Measurements from ENCODE around the gene NEUROD2. TPM values are rescaled to one million over a fixed set of nuclear protein-coding genes. Genes with fewer than 3 reads are reported as not detected.
A peak's percentile ranks its signal among the peaks of the same experiment; 100 is the strongest.

Gene NEUROD2
- polyA plus RNA-seq, 4 donors, result 0.03 to 0.12 (median 0.07) TPM; not detected in 1

DNA sequence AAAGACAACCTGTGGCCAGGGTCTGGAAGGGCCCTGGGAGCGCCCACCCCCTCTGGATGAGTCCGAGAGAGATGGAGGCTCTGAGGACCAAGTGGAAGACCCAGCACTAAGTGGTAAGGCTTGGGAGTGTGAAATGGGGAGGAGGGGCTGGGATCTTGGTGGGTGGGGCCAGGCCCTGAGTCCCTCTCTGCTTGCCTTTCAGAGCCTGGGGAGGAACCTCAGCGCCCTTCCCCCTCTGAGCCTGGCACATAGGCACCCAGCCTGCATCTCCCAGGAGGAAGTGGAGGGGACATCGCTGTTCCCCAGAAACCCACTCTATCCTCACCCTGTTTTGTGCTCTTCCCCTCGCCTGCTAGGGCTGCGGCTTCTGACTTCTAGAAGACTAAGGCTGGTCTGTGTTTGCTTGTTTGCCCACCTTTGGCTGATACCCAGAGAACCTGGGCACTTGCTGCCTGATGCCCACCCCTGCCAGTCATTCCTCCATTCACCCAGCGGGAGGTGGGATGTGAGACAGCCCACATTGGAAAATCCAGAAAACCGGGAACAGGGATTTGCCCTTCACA is 28.0 kb upstream of the NEUROD2 start:
- no peak for DNase-seq (ENCODE audit: low read depth in 4 of 4, low spot score in 3 of 4)

- no peak for DNase-seq (ENCODE audit: low read depth in 4 of 4, low spot score in 3 of 4)
These were observed 26.7 kb upstream of the NEUROD2 start for GRCh38 chr17:39634384-39634871.

DNA sequence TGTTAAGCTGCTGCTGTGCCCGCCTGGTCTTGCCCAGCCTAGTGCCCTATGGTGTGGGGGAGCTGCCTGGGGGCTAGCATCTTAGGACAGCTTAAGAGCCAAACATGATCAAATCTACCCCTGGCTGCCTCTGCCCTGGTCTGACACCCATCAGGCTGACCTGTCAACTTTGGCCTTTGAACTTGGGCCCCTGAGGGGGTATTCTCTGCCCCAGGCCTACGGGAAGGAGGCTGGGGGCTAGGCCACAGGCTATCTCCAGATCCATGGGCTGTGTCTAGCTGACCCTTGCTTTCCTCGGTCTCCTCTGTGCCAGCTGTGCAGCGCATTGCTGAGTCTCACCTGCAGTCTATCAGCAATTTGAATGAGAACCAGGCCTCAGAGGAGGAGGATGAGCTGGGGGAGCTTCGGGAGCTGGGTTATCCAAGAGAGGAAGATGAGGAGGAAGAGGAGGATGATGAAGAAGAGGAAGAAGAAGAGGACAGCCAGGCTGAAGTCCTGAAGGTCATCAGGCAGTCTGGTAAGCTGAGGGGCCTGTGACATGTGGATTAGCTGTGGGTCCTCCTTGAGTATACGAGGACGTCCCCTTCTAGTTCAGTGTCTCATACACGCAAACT is 26.0 kb upstream of the NEUROD2 start:
- DNase-seq (ENCODE audit: low read depth in 4 of 4, low spot score in 3 of 4), result no peak

DNA sequence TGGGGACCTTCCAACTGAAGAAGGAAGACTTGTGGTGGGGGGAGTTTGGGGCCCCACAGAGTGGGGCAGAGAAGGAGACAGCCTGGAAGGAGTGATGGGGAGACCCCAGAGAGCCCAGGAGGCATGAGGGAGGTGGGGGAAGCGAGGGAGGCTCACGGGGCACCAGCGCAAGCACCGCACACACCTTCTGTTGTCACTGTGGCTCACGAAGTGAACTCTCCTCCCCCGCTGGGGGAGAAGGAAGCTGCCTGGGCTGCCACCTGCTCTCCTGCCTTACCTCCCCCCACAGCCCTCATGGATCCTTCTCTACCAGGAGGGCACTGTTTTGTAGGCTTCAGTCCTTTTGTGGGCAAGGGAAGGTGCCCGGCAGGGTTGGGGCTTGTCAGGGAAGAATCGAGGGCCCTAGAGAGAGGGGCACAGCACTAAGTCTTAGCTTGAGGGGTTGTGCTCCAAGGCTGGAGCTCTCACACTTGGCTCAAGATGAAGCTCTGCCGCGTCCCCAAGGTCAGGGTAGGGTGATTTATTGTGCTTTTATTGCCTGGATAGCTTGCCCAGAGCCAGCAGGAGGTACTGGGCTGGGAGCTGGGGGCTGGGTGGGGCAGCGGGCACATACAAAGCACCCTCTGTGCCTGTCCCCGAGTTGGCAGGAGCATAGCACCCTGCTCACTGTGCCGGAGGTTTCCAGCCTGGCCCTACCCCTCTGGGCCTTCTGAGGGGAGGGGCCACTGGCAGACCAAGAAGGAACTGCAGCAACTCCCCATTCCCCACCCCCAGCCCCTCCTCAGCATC is 24.6 kb upstream of the NEUROD2 start:
- DNase-seq (ENCODE audit: low read depth in 4 of 4, low spot score in 3 of 4), result no peak

DNA sequence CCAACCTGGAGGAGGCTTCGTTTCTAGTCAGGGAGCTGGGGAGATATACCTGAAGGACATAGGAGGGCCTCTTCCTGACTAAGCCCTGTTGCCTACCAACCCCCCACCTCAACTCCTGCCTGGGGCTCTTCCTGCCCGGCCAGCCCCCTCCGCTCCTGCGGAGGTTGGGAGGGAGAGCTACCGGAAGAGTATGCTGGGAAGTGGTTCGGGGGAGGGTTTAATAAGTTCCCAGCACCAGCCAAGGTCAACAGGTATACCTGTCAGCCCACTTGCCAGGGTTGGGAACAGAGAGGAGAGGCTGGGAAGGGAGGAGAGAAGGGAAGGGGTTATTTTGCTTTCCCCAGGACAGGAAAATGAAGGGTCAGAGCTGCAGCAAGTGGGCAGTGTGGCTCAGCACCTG is 23.7 kb upstream of the NEUROD2 start:
- no peak for DNase-seq (ENCODE audit: low read depth in 4 of 4, low spot score in 3 of 4)

DNA sequence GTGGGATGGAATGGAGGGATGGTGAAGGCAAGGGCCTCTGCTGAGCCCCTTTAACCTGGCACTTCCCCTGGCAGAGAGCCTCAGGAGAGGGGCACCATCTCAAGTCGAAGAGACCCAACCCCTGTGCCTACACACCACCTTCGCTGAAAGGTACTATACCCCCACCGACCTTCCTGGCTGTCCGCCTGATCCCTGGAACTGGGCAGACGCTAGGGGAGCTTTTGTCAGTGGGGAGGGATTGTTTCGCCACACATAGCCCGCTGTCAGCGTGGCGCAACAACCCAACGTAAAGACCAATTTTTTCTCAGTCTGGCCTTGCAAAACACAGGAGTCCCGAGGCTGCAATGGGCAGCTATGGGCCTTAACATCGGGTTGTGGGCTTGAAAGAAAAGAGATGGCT is 22.2 kb upstream of the NEUROD2 start:
- DNase-seq (ENCODE audit: low read depth in 4 of 4, low spot score in 3 of 4), result no peak

DNA sequence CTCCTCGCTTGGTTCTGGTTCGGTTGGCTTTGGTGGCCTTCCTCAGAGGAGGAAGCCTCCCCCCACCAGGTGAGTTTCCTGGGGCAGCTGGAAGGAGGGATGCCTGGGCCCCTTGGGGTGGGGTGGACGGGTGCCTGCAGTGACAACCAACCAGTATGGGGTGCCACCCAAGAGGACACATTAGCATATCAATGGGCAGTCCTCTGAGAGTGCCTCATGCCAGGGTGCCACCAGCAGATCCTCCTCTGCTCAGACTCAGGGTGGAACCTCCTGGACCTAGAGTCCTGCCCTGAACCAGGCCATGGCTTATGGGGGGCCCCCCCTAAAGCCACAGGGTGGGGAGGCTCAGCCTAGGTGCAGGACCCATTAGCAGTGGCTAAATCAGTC is 21.8 kb upstream of the NEUROD2 start:
- no peak for DNase-seq (ENCODE audit: low read depth in 4 of 4, low spot score in 3 of 4)

GRCh38 chr17:39628655-39629493 is 21.2 kb upstream of the NEUROD2 start:
- no peak for DNase-seq (ENCODE audit: low read depth in 4 of 4, low spot score in 3 of 4)

DNA sequence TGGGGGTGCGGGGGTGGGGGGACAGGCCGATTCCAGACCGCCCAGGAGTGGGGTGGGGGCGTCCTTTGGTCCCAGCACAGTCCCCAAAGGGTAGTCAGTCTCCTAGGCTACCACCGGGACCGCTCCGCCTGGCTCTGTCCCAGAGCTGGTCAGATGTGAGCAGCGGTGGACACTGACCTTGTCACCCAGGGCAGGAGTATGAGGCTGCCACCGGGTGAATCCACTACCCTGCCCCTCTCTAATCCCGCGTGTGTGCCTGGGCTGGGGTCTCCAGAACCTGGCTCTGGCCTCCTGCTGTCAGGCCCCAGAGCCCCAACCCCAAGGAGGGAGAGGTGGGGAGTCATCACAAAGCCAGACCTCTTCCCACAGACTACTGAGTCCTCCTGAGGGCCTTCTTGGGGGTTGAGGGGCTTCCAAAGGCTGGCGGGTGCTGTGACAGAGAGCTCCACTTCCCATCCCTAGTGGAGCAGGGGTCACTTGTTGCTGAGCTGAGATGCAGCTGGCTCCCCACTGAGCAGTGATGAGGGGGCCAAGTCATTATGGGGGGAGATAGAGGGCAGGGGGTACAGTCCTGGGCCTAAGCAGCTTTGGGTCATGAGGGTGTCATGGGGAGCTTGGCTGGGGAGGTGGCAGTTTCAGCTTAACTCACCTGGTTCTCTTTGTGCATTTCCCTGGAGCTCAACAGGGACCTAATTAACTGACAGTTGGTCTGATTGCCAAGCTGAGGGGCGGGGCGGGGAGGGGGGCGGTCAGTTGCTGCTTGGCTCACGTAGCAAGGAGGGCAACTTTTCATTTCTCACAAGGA is 20.2 kb upstream of the NEUROD2 start:
- no peak for DNase-seq (ENCODE audit: low read depth in 4 of 4, low spot score in 3 of 4)

DNA sequence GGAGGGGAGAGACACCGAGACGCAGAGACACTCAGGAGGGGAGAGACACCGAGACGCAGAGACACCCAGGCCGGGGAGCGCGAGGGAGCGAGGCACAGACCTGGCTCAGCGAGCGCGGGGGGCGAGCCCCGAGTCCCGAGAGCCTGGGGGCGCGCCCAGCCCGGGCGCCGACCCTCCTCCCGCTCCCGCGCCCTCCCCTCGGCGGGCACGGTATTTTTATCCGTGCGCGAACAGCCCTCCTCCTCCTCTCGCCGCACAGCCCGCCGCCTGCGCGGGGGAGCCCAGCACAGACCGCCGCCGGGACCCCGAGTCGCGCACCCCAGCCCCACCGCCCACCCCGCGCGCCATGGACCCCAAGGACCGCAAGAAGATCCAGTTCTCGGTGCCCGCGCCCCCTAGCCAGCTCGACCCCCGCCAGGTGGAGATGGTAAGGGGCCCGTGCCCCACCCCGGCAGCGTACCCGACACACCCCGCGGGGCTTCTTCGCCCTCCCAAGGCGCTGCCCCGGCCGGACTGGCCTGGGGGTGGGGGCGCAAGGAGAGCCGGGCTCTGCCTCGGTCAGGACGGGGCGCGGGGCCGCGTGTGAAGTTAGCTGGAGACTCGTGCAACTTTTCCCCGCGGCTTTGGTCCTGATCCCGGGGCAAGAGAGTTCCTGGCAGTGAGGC is 19.5 kb upstream of the NEUROD2 start:
- DNase-seq (ENCODE audit: low read depth in 4 of 4, low spot score in 3 of 4), result no peak

GRCh38 chr17:39626171-39627046 is 18.7 kb upstream of the NEUROD2 start, which contains the start of gene PPP1R1B:
PPP1R1B (plus strand) TSS chr17:39626952; CDS start chr17:39627393, 441 bp downstream.
- DNase-seq (ENCODE audit: low read depth in 4 of 4, low spot score in 3 of 4), result no peak

DNA sequence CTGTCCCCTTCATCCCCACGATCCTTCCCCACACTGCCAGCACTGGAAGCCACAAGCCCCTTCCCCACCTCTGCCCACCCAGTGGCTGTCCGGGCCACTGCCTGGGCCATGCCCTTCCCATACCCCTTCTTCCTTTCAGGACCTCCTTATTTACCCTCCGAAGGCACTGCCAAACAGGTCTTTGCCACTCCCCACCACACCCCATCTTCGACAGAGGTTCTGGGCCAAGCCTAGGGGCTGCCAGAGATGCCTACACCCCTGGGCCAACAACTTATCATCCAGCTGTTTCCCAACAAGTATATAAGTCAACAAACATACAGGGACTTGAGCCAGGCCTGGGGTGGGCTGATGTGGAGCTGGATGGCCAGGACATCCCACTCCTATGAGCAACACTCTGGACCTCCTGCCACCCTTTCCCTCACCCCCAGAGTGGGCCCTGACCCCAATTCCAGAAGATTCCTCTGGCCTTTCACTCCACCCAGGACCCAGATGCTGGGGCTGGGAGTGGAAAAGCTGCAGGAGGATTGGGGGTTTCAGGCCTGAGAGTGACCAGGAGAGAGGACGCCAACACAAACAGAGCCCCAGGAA is 17.6 kb upstream of the NEUROD2 start:
- no peak for DNase-seq (ENCODE audit: low read depth in 4 of 4, low spot score in 3 of 4)

GRCh38 chr17:39624313-39624712 is 16.6 kb upstream of the NEUROD2 start:
- DNase-seq (ENCODE audit: low read depth in 4 of 4, low spot score in 3 of 4), result no peak

- DNase-seq (ENCODE audit: low read depth in 4 of 4, low spot score in 3 of 4), result no peak
These were observed 15.7 kb upstream of the NEUROD2 start for GRCh38 chr17:39623356-39623950.

- DNase-seq (ENCODE audit: low read depth in 4 of 4, low spot score in 3 of 4), result no peak
These were observed 14.8 kb upstream of the NEUROD2 start for GRCh38 chr17:39622380-39623006.

DNA sequence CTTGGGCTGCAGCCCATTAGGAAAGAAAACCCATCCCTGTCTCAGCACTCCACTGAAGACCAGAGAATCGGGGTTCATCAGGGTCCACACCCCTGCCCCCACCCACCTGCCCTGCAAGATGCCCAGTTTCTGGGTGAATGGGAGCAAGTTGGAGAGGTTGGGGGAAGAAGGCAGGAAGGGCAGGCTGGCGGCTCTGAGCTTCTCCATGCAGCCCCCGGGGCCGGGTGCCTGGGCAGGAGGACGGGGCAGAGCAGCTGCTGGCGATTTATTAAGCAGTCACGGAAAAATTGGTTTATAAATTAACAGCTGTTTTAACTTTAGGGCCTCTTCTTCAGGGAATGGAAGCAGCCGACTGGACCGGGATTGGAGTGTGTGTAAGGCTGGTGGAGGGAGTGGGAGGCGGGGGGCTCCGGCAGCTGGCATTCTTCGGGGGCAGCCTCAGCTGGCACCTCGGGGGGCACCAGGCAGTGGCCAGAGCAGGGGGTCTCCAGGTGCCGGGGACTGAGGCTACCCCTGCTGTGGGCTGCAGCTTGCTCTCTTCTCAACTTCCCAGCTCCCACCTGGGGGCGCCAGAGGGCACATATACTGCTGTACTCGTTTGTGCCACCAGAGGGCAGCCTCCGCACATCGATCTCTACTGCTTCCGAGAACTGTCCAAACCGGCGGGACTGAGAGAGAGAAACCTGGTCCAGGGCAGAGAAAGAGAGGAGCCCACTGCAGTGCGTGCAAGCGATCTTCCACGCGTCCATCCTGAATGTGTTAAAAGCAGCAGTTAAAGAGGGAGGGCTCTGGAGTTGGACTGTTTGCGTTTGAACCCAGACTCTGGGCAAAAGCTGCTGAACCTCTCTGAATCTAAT is 14.0 kb upstream of the NEUROD2 start:
- DNase-seq (ENCODE audit: low read depth in 4 of 4, low spot score in 3 of 4), result peak in 3 of 4 donors; percentile 56 to 77 (median 64)

DNA sequence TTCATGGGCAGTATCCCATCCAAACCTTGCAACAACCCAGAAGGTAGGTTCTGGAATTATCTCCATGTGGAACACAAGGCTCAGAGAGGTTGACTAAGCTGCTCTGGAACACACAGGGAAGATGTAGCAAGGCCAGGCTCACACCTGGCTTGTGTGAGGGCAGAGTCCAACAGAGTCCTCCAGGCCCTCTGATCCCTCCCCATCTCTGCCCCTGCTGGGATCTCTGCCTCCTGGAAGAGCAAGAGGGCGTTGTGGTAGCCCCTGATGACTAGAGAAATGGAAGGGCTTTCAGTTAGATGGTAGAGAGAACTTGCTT is 12.0 kb upstream of the NEUROD2 start:
- DNase-seq (ENCODE audit: low read depth in 4 of 4, low spot score in 3 of 4), result no peak
